Activated gamma-delta T cell treated with anti-CD3 and anti-CD28 coated beads, Interleukin-2, amount 50 U/mL, for 16 hours (primary cell): ENCODE measurements around the gene LIMS2.
A peak's percentile ranks its signal among the peaks of the same experiment; 100 is the strongest.

Source experiments
- DNase-seq: peaks from one replicate; pipeline ENCODE4 v3.0.0-alpha.2; 2020; ENCODE audit warnings: low read depth

The LIMS2 gene

DNA sequence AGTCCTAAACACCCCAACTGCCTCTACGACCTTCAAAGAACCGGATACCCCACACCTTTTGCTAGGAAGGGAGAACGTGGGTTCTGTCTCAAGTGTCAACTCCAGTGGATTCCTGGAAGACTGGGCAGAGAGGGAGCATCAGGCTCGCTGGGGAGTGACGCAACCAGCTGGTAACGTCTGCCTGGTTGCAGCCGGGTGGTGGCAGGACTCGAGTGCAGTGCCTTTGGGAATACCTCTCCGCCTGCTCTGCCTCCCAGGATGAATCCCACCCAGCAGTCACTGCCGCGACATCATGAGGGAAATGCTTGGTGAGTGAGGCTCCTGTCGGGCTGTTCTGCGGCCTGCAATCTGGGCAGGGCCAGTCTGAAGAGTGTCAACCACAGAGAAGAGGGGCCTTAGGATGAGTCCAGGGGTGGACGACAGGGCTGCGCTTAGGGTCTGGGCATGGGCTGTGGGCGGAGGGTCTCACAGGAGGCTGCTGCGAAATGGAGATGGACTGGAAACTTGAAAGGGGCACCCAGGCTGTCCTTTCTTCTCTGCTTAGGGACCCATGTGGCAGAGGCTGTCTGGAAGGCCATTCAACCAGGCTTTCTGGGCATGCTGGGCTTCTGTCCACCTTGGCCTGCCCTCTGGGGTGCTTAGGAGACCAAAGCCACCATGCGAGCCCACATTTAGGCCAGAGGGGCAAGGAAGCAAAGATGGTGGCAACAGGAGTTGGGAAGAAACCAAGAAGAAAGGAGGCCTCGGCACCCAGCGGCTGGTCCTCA lies 16.5 kb downstream of the LIMS2 start:
- no peak for DNase-seq

DNA sequence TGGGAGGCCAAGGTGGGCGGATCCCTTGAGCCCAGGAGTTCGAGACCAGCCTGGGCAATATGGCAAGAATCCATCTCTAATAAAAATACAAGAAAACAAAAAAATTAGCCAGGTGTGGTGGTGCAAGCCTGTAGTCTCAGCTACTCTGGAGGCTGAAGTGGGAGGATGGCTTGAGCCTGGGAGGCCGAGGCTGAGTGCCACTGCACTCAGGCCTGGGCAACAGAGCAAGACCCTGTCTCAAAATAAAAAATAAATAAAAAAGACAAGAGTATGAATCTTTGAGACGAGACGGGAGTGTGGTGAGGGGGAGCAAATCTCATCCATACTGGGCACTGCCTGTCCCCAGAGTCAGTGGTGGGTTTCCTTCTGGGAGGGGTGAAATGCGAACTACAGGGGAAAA lies 17.2 kb downstream of the LIMS2 start:
- no peak for DNase-seq

DNA sequence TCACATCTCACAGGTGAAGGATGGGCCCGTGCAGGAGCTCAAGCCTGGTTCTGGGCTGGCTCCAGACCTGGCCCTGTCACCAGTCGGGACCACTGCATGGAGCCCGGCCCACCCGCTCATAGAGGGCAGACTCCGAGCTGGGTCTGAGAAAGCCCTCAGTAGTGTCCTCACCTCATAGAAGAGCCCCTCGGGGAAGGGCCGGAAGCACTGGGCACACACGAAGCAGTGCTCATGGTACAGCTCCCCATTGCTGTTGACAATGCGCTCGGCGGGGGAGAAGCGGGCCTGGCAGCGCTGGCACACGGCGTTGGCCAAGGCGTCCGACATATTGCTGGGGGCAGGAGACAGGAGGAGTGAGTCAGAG lies 18.1 kb downstream of the LIMS2 start:
- DNase-seq = no peak

DNA sequence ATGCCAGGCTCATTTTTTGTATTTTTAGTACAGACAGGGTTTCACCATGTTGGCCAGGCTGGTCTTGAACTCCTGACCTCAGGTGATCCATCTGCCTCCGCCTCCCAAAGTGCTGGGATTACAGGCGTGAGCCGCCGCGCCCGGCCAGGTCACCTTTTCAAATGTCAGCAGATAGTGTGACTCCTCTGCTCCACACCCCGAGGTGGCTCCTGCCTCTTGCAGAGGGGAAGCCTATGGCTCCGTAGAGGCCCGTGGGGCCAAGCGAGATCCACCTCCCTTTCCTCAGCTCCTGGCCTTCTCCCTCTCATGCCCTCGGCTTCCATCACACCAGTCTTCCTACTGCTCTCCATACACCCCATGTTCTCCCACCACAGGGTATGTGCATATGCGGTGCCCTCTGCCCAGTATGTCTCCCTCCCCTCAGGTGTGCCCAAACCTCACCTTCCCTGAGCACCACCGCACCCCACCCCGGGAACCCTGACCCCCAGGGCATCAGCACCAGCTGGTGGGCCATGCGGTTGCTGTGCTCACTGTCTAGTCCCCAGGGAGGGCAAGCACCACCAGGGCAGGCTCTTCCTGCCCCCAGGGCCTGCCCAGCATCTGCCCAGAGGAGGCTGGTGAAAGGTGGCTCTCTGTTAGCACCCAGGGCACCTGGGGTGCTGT lies 18.6 kb downstream of the LIMS2 start:
- no peak for DNase-seq

- DNase-seq = no peak
Observed at GRCh38 chr2:127655209-127656073, 19.9 kb downstream of the LIMS2 start.

- no peak for DNase-seq
Observed at GRCh38 chr2:127654838-127655175, 20.5 kb downstream of the LIMS2 start.

GRCh38 chr2:127654084-127654837 lies 21.1 kb downstream of the LIMS2 start:
- no peak for DNase-seq

- DNase-seq = no peak
Observed at GRCh38 chr2:127653421-127654083, 21.8 kb downstream of the LIMS2 start.

GRCh38 chr2:127652786-127653357 lies 22.5 kb downstream of the LIMS2 start:
- DNase-seq = no peak

- DNase-seq = no peak
Observed at GRCh38 chr2:127651971-127652550, 23.3 kb downstream of the LIMS2 start.

DNA sequence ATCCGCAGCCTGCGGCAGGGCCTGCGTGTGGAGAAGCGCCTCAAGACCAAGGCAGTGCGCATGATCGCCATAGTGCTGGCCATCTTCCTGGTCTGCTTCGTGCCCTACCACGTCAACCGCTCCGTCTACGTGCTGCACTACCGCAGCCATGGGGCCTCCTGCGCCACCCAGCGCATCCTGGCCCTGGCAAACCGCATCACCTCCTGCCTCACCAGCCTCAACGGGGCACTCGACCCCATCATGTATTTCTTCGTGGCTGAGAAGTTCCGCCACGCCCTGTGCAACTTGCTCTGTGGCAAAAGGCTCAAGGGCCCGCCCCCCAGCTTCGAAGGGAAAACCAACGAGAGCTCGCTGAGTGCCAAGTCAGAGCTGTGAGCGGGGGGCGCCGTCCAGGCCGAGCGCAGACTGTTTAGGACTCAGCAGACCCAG lies 23.9 kb downstream of the LIMS2 start:
- DNase-seq = no peak

- no peak for DNase-seq
Observed at GRCh38 chr2:127650785-127651380, 24.4 kb downstream of the LIMS2 start.

GRCh38 chr2:127650041-127650784 lies 25.1 kb downstream of the LIMS2 start:
- DNase-seq = no peak

- DNase-seq = peak; percentile 82
Observed at GRCh38 chr2:127649684-127650040, 25.7 kb downstream of the LIMS2 start.

DNA sequence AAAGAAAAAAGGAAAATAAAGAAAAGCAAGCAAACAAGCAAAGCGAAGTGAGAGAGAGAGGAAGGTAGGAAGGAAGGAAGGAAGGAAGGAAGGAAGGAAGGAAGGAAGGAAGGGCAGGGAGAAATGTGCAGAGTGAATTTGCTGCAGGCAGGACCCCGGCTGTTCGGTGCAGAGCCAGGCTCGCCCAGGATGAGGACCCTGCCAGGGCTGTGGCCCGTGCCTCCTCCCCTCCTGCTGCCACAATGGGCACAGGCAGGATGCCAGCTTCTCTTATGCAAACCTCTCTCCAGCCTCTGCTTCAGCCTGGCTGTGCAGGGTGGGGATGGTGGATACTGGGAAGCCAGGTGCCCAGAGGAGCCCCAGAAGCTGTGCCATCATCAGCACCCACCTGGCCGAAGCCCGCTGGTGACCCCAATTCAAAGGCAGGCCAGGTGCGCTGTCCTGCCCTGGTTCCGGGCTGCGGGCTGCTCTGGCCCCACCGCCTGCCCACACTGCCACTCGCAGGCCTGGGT lies 26.2 kb downstream of the LIMS2 start:
- DNase-seq = no peak

GRCh38 chr2:127648321-127648720 lies 27.0 kb downstream of the LIMS2 start:
- no peak for DNase-seq

GRCh38 chr2:127647242-127648190 lies 27.8 kb downstream of the LIMS2 start:
- no peak for DNase-seq

- DNase-seq = no peak
Observed at GRCh38 chr2:127646487-127647241, 28.7 kb downstream of the LIMS2 start.
